Activated CD8-positive, alpha-beta T cell treated with anti-CD3 and anti-CD28 coated beads for 36 hours (primary cell): Measurements from ENCODE around the gene RBM18. TPM values are rescaled to one million over a fixed set of nuclear protein-coding genes. Genes with fewer than 3 reads are reported as not detected.

Experiments used
- ATAC-seq: fragments of 200-7000 bp; cut with Tn5 transposase; one replicate; pipeline ENCODE4 v1.10.0; 2021; ENCODE audit warnings: mild to moderate bottlenecking, moderate library complexity
- CTCF ChIA-PET: fragments of 350-600 bp; sonication (Branson Sonifier 250); formaldehyde crosslinking; loops from one replicate; lab custom pipeline; 2021; ENCODE audit warnings: antibody characterized with exemption; lab: Charles Lee
- POLR2A ChIA-PET: fragments of 350-600 bp; sonication (Branson Sonifier 250); formaldehyde crosslinking; loops from one replicate; lab custom pipeline; 2021; ENCODE audit warnings: antibody characterized with exemption; lab: Charles Lee
- DNase-seq: peaks from one replicate; pipeline ENCODE4 v3.0.0-alpha.2; 2020
- H3K27ac Mint-ChIP-seq: one replicate; pipeline ENCODE4 v1.8.0; 2021; ENCODE audit warnings: mild to moderate bottlenecking, mixed read lengths
- H3K27me3 Mint-ChIP-seq: one replicate; pipeline ENCODE4 v1.8.0; 2021; ENCODE audit warnings: mixed read lengths
- H3K36me3 Mint-ChIP-seq: one replicate; pipeline ENCODE4 v1.8.0; 2021; ENCODE audit warnings: low read depth, mixed read lengths
- H3K4me1 Mint-ChIP-seq: one replicate; pipeline ENCODE4 v1.8.0; 2021; ENCODE audit warnings: low read depth, mixed read lengths
- H3K4me3 Mint-ChIP-seq: one replicate; pipeline ENCODE4 v1.8.0; 2021; ENCODE audit warnings: mild to moderate bottlenecking, moderate library complexity, mixed read lengths
- H3K9me3 Mint-ChIP-seq: one replicate; pipeline ENCODE4 v1.8.0; 2021; ENCODE audit warnings: mixed read lengths
- CTCF ChIP-seq: fragments of 200-600 bp; IDR thresholded peaks from one replicate; pipeline ENCODE4 v1.8.0; 2022; ENCODE audit warnings: antibody characterized with exemption, mild to moderate bottlenecking
- intact Hi-C: fragments of 100-400 bp; cut with micrococcal nuclease; formaldehyde crosslinking; loops from one replicate; pipeline ENCODE4 v1.10.0; 2022
- total RNA-seq, 2 experiments: library from RNA; stranded (reverse); gene quantifications; one replicate each; pipeline ENCODE4 v1.2.3, GENCODE V29; 2021

RBM18 gene
- total RNA-seq, 2 experiments from 2014 or later: 24.3 to 28.6 TPM

DNA sequence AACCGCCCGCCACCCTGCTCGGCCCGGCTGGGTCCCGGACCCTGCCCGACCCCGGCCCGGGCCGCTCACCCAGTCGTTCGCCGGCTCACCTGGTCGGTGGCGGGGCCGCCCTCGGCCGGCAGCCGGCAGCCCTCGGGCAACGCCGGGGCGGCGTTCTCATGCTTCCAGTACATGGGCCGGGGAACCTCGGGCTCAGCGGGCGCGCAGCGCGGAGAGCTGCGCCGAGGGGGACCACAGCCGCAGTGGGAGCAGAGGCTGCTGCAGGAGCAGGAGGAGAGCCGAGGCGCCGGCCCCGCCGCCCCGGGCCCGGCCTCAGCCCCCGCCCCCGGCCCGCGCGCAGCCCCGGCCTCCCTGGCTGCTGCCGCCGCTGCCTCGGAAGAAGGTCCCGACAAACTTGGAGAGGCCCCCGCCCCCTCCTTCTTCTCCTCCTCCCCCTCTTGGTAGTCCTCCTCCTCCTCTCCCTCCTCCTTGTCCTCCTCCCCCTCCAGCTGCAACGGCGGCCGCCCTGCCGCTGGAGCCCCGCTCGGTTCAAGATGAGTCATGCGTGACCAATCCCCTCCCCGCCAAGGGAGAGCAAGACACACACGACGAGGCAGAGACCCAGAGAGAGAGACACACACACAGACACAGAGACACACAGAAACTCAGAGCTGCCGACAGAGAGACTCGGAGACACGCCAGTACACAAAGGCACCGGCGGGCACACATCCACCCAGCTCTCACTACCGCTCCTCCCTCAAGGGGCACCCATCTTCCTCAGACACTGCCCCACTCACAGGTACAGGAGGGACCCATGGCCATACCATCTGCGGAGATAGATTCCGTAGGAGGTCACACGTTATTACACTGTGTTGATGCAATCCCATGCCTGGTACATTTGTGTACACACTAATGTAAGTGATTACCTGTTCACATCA lies 35.8 kb downstream of the RBM18 start, which contains the start of gene LHX6:
Gene LHX6, minus strand, starts transcription at position 390 of the 917 bp plus-strand sequence. Its CDS starts 217 bp downstream, at position 173.
- Mint-ChIP-seq H3K4me1 (peaks cover 2% of the 10 kb centered on the region), H3K4me3 (peak within 1 kb of the TSS; percentile 19), H3K27ac (no peak within 1 kb of the TSS), H3K36me3 (no peaks in the 10 kb centered on the region), H3K27me3 (peaks cover 27% of the 10 kb centered on the region), H3K9me3 (no peaks in the 10 kb centered on the region)
- CTCF ChIA-PET: no interaction called here
- ATAC-seq: peak; percentile 30
- intact Hi-C loops: no loop called here
- no peak for TF ChIP-seq CTCF
- DNase-seq: no peak
- POLR2A ChIA-PET: no interaction called here

- Mint-ChIP-seq H3K36me3 (no peaks in the 10 kb centered on the region), H3K9me3 (no peaks in the 10 kb centered on the region), H3K27me3 (peaks cover 29% of the 10 kb centered on the region), H3K4me1 (peaks cover 2% of the 10 kb centered on the region), H3K27ac (no peak overlapping the region), H3K4me3 (peak overlapping the region; percentile 19)
- ChIA-PET CTCF (no interaction called here), POLR2A (no interaction called here)
- no peak for ATAC-seq
- no peak for DNase-seq
- TF ChIP-seq CTCF: no peak
- intact Hi-C loops: no loop called here
These were observed 36.5 kb downstream of the RBM18 start for GRCh38 chr9:122228191-122228567.

DNA sequence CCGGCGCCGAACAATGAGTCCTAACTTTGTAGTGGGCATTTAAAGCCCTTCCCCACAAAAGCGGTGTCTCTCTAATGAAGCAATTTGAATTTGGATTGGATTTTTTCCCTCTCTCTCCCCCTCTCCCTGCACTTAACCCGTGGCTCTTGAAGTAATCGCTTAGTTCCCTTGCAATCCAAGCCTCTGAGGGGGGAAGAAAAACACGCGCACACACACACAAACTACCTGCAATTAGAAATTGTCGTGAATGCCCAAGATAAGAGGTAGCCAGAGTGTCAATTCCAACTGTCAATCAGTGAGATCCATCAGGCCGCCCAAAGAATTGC lies 37.1 kb downstream of the RBM18 start:
- ChIA-PET POLR2A (no interaction called here), CTCF (no interaction called here)
- Mint-ChIP-seq H3K4me1 (peaks cover 2% of the 10 kb centered on the region), H3K9me3 (no peaks in the 10 kb centered on the region), H3K36me3 (no peaks in the 10 kb centered on the region), H3K27me3 (peaks cover 35% of the 10 kb centered on the region), H3K4me3 (no peak overlapping the region), H3K27ac (no peak overlapping the region)
- intact Hi-C loops: no loop called here
- ATAC-seq: no peak
- TF ChIP-seq CTCF: no peak
- no peak for DNase-seq

- peaks cover 2% of the 10 kb centered on the region for H3K4me1 Mint-ChIP-seq
- H3K36me3 Mint-ChIP-seq: no peaks in the 10 kb centered on the region
- H3K27ac Mint-ChIP-seq: no peak overlapping the region
- intact Hi-C loops: no loop called here
- no peak overlapping the region for H3K4me3 Mint-ChIP-seq
- ATAC-seq (no peak), DNase-seq (no peak)
- peaks cover 40% of the 10 kb centered on the region for H3K27me3 Mint-ChIP-seq
- ChIA-PET CTCF (no interaction called here), POLR2A (interaction anchor here (1.4 kb wide), 1 partner anchor 10 kb away, joined by 4 read pairs; no protein-coding TSS in a partner anchor)
- H3K9me3 Mint-ChIP-seq: no peaks in the 10 kb centered on the region
- TF ChIP-seq CTCF: no peak
These were observed 37.7 kb downstream of the RBM18 start for GRCh38 chr9:122226758-122227574.
